ENCODE results near the gene MAFF.

GRCh38 chr22:38249301-38249700 is 47.5 kb downstream of the MAFF start:
- no peak for TF ChIP-seq CTCF (IDR thresholded peaks at IDR 0.05)
- no peak for TF ChIP-seq POLR2A (IDR thresholded peaks at IDR 0.05)

All from uterus (tissue), 2 donors.